Left renal pelvis (tissue), 4 donors: ENCODE results near the gene BICRA. TPM values are rescaled to one million over a fixed set of nuclear protein-coding genes. Genes with fewer than 3 reads are reported as not detected.
"Not testable (repeated sequence)": the region's sequence is repeated elsewhere in the genome, so short reads cannot be mapped to it uniquely, and the experiment has no call there.

Source experiments
- DNase-seq, 4 donors: peaks; one replicate each; pipeline ENCODE4 v3.0.0-alpha.2; 2013; ENCODE audit warnings: low read depth in 4 of 4, low spot score in 3 of 4
- polyA plus RNA-seq, 4 donors: library from polyadenylated mRNA; unstranded; fragments of 120-200 nt; gene quantifications; one replicate each; pipeline ENCODE4 v1.2.1, GENCODE V29; 2013; ENCODE audit not compliant: insufficient read length in 4 of 4

The BICRA gene
- polyA plus RNA-seq, 4 donors = 11.0 to 18.0 (median 13.2) TPM

DNA sequence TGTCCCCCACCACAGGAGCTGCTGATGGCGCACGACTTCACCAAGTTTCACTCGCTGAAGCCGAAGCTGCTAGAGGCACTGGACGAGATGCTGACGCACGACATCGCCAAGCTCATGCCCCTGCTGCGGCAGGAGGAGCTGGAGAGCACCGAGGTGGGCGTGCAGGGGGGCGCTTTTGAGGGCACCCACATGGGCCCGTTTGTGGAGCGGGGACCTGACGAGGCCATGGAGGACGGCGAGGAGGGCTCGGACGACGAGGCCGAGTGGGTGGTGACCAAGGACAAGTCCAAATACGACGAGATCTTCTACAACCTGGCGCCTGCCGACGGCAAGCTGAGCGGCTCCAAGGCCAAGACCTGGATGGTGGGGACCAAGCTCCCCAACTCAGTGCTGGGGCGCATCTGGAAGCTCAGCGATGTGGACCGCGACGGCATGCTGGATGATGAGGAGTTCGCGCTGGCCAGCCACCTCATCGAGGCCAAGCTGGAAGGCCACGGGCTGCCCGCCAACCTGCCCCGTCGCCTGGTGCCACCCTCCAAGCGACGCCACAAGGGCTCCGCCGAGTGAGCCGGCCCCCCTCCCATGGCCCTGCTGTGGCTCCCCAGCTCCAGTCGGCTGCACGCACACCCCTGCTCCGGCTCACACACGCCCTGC, 132.1 kb downstream of the BICRA start:
- no peak for DNase-seq

GRCh38 chr19:47741544-47742140, 132.7 kb downstream of the BICRA start:
- DNase-seq = no peak

DNA sequence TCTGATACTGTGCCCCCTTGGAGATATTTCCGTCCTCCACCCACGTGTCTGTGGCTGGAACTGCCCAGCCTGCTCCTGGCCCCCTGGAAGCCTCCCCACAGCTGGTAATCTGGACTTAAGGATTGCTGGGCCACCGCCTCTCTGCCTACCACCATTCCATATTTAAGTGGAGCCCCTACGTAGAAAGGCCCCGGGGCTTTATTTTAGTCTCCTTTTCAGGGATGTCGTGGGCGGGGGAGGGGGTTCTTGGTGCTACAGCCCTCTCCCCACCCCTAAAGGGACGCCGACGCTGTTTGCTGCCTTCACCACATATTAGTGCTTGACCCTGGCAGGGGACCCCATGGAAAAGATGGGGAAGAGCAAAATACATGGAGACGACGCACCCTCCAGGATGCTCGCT, 133.7 kb downstream of the BICRA start:
- no peak for DNase-seq

- DNase-seq = peak; percentile 89 to 96 (median 92)
Measured at GRCh38 chr19:47745010-47745901, 136.3 kb downstream of the BICRA start, which contains the start of gene NOP53. Gene NOP53, plus strand, starts transcription at chr19:47745546. Its CDS starts 14 bp downstream, at chr19:47745560.

DNA sequence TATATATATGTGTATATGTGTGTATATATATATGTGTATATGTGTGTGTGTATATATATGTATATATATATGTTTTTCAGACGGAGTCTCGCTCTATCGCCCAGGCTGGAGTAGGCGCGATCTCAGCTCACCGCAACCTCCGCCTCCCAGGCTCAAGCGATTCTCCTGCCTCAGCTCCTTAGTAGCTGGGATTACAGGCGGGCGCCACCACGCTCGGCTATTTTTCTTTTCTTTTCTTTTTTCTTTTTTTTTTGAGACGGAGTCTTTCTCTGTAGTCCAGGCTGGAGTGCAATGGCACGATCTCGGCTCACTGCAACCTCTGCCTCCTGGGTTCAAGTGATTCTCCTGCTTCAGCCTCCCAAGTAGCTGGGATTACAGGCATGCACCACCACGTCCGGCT, 137.2 kb downstream of the BICRA start:
- DNase-seq = not testable (repeated sequence)

GRCh38 chr19:47749326-47749725, 140.4 kb downstream of the BICRA start:
- DNase-seq = no peak

- no peak for DNase-seq
Measured at GRCh38 chr19:47750752-47751151, 141.8 kb downstream of the BICRA start.

GRCh38 chr19:47752440-47753211, 143.7 kb downstream of the BICRA start:
- DNase-seq = no peak

Other genes starting within 250 kb of the BICRA start
- 10 to 100 TPM; 19.9 to 43.5 (median 28.2) TPM for gene MEIS3, start 189.6 kb upstream of the BICRA start, polyA plus RNA-seq
- gene SLC8A2, start 137.2 kb upstream of the BICRA start, polyA plus RNA-seq = under 1 TPM; 0.17 to 0.44 (median 0.29) TPM
- 10 to 100 TPM in 2 of 4 donors, 1 to 10 TPM in 2; 8.8 to 18.5 (median 10.4) TPM for gene KPTN, start 124.9 kb upstream of the BICRA start, polyA plus RNA-seq
- gene NAPA, start 94.1 kb upstream of the BICRA start, polyA plus RNA-seq = 100 to 1,000 TPM in 3 of 4 donors, 10 to 100 TPM in 1; 91.6 to 163 (median 154) TPM
- under 1 TPM; 0.19 to 0.50 (median 0.29) TPM for gene ZNF541, start 36.0 kb upstream of the BICRA start, polyA plus RNA-seq
- 100 to 1,000 TPM in 1 of 4 donors, 10 to 100 TPM in 3; 32.1 to 106 (median 35.1) TPM for gene EHD2, start 104.3 kb downstream of the BICRA start, polyA plus RNA-seq
- gene NOP53, start 136.4 kb downstream of the BICRA start, polyA plus RNA-seq = 100 to 1,000 TPM; 363 to 439 (median 379) TPM
- 100 to 1,000 TPM; 120 to 247 (median 153) TPM for gene SELENOW, start 169.6 kb downstream of the BICRA start, polyA plus RNA-seq
- gene TPRX1, start 195.4 kb downstream of the BICRA start, polyA plus RNA-seq = not detected
- under 1 TPM in 1 of 4 donors, not detected in 3; 0.11 TPM for gene CRX, start 212.8 kb downstream of the BICRA start, polyA plus RNA-seq